Renal cortex interstitium (tissue), 11 donors: ENCODE results near the gene HCFC1R1. TPM values are rescaled to one million over a fixed set of nuclear protein-coding genes. Genes with fewer than 3 reads are reported as not detected.

Experiments
- DNase-seq, 11 donors: peaks; one replicate each; pipeline ENCODE4 v3.0.0-alpha.2; 2013; ENCODE audit warnings: low read depth in 9 of 11, low spot score in 4 of 11; ENCODE audit errors: extremely low read depth in 1 of 11
- polyA plus RNA-seq, 3 donors: library from polyadenylated mRNA; unstranded; fragments of 120-200 nt; gene quantifications; one replicate each; pipeline ENCODE4 v1.2.1, GENCODE V29; 2013; ENCODE audit not compliant: insufficient read length in 3 of 3

The HCFC1R1 gene
- polyA plus RNA-seq, 3 donors, result 59.0 to 77.2 (median 64.2) TPM

DNA sequence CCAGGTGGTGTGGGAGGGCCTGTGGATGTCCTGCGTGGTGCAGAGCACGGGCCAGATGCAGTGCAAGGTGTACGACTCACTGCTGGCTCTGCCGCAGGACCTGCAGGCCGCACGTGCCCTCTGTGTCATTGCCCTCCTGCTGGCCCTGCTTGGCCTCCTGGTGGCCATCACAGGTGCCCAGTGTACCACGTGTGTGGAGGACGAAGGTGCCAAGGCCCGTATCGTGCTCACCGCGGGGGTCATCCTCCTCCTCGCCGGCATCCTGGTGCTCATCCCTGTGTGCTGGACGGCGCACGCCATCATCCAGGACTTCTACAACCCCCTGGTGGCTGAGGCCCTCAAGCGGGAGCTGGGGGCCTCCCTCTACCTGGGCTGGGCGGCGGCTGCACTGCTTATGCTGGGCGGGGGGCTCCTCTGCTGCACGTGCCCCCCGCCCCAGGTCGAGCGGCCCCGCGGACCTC is 10.2 kb downstream of the HCFC1R1 start:
- no peak for DNase-seq

DNA sequence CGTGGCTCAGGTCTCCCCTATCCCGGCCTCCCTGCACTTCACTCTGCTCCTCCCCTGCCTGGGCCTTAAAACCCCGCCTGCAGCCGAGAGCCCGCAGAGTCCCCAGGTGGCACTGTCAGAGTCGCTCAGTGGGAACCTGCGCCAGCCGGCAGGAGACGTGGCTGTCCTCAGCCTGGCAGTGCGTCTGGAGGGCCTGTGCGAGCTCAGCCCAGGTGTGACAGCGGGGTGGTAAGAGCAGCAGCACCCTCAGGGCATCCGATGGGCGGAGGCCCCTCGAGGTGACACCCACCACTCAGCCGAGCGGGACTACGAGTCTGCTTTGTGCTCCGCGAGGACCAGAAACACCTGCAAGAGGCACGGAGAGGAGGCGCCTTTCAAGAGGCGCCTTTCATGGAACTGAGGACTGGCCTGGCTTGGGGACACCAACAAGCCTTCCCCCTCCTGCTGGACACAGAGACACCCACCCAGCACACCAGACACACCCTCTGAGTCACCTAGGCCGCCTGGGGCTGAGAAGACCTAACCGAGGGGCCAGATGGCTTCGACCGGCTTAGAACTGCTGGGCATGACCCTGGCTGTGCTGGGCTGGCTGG is 10.8 kb downstream of the HCFC1R1 start, which contains the start of gene CLDN9:
TSS of gene CLDN9 (plus strand) at position 96 of the 593 bp plus-strand sequence. CDS start at position 536, 440 bp downstream.
- no peak for DNase-seq

DNA sequence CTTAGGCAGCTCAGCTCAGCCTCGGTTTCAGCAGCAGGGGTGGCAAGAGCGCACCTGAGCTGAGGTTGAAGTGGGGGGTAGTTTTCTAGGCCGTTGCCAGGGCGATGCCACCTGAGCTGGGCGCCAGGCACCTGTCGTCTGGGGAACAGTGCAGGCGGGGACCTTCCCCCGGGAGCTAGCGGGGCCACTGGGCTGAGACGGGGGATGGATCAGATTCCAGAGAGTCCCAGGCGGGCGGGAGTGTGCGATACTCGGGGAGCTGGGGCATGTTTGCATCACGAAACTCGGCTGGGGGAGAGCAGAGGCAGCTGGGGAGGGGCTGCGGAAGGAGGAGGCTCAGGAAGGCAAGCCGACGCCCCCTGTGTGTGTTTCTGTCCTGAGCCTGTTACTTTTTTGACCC is 11.5 kb downstream of the HCFC1R1 start:
- peak in 2 of 11 donors; percentile 58 to 66 for DNase-seq

DNA sequence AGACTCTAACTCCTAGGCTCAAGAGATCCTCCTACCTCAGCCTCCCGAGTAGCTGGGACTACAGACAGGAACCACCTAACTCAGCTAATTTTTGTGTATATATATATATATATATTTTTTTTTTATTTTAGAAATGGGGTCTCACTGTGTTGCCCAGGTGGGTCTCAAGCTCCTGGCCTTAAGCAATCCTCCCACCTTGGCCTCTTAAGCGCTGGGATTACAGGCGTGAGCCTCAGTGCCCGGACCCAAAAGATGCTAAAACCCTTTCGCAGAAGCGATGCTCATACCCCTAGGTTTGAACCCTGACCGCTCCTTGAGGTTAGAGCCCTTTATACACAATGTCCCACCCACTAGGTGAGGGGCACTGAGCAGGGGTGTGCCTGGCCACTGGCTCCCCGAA is 13.2 kb downstream of the HCFC1R1 start:
- no peak for DNase-seq

DNA sequence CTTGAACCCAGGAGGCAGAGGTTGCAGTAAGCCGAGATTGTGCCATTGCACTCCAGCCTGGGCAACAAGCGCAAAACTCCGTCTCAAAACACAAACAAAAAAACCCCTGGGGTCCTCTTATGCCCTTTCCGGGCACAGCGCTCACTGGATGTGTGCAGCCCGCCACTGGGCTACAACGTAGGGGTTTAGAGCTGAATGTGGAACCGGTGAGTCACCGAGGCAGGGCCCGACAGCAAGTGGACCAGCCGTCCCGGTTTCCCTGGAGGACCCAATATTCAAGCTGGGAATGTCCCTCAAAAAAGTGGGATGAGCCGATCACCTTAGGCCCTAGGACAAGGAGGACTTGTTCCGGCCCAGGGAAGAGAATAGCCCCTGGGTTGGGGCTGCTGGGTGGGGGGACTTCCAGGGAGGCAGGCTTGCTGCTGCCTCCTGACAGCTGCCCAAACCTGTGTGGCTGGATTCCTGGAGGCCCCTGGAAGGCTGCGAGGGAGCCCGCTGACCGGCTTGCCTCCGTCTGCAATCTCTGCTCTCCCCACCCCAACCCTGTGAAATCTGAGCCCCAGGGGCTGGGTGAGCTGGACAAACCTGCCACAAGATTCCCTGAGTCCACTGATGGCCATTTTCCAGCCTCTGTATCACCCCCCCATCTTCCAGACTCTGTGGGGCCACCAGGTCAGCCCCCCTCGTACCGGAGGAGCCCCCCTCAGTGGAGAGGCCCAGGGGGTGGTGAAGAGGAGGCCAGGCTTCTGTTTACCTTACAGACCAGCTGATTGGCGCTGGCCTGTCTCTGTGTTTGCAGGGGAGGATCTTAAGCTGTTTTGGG is 14.0 kb downstream of the HCFC1R1 start:
- peak in 4 of 11 donors; percentile 63 to 75 (median 68) for DNase-seq

DNA sequence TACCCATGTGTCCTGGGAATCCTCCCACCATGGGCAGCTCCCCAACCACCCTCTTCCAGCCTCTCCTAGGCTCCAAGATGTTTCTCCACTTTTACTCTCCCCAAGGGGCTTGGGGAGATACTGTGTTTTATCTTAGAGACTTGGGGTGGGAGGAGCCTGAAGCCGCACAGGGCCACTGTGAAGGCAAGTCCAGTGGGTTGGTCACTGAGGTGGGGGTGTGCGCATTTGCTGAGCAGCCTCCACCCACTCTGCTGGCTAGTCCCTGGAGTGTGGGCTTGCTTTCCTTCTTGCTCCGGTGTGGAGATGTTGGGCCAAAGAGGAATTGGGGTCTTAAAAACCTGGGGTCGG is 15.1 kb downstream of the HCFC1R1 start:
- DNase-seq, result no peak

DNA sequence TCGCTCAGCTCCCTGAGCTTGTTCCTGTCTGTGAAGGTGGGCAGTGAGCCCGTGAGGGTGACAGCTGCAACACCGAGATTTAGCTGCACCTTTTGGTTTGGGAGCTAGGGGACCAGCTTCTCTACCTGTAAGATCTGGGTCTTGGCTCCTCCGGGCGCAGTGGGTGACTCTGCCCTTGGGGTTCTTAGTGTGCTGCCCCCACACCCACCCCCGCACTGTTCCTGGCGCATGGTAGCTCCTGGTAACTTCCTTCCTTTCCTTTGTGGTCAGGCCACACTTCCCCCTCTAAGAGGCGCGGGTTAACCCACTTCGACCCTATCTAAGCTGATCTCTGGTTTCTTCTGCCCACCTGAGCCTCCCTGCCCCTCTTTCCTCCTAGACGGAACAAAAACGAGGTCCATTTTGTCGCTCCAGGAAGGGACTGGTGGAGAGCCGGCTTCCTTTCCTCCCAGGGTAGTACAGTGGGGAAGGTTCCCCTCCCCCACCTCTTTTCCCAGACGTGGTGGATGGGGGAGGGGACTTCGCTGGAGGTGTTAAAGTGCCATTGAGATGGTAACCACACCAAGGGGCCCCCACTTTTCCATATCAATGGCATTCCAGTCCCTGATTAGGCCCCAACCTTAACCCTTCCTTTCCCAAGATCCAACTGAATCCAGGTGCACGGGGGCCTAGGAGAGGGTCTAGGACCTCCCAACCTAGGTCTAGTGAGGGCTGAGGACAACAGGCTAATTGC is 15.6 kb downstream of the HCFC1R1 start:
- DNase-seq, result no peak

DNA sequence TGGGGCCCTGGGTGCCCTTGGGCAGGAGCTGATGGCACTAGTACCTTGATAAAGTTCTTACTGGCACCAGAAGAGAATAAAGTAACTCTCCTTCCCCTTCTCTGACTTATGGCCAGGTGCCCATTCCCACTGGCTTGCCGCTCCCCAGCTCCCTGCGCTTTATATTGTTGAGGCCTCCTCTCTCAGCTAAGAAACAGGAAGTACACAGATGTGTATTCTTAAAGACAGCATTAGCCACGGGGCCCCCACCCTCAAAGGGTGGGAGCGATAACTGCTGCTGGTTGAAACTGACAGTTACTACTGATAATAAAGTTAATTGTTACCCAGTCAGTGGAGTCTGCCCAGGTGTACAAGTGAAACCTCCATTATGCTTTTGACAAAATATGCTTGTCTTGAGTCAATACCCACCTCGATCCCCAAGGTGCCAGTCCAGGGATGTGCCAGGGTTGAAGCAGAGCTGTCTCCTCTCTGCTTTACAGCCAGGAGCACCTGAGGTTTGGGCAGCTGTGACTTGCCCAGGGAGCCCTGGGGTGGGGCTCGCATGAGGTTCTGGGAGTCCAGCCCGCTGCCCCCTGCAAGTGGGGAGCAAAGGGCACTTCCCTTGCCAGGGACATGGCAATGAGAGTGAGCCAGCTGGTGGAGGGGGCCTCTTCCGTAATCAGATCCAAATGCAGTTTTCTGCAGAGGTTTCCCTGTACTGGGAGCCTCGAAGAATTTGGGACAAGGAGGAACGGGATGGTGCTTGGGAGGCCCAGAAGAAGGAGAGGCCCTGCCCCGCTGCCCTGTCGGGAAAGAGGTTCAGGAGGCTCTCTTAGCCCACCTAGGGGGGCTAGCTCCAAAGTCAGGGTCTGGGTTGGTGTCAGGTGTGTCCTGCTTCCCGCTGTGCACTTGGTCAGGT is 16.4 kb downstream of the HCFC1R1 start:
- DNase-seq, result no peak

DNA sequence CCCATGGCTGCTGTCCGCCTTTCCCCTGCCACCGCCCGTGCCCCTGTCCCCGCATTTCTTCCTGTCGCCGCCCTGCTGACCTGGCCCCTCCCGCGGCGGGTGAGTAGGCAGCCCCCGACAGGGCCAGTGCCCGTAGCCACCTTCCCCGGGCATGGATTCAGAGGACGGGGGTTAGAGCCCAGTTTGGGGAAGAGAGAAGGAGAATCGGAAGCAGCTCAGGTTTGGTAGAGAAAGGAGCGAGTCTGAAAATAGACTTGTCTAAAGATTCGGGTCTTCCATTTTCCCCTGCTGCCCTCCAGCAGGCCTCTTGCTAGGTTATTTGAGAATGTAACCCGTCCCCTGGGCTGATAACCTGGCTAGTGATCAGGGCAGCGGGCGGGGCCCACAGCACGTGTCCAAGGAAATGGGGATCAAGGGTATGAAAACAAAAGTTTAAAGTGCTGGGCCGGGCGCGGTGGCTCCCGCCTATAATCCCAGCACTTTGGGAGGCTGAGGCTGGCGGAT is 18.9 kb downstream of the HCFC1R1 start:
- no peak for DNase-seq

DNA sequence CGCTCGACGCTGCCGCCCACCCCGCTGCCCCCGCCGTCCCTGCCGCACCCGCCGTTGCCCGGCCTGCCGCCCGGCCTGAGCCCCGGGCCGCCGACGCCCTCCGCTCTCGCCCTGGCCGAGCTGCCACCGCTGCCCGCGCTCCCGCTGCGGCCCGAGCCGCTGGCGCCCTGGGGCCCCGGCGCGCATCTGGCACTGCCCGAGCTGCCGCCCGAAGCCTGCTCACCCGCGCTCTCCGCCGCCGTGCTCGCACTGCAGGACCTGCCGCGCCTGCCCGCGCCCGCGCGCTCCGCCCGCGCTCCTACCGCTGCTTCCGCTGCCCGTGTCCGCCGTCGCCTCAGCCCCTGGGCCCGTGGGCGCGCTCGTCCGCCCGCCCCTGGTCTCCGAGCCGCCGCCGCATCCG is 19.4 kb downstream of the HCFC1R1 start:
- no peak for DNase-seq

DNA sequence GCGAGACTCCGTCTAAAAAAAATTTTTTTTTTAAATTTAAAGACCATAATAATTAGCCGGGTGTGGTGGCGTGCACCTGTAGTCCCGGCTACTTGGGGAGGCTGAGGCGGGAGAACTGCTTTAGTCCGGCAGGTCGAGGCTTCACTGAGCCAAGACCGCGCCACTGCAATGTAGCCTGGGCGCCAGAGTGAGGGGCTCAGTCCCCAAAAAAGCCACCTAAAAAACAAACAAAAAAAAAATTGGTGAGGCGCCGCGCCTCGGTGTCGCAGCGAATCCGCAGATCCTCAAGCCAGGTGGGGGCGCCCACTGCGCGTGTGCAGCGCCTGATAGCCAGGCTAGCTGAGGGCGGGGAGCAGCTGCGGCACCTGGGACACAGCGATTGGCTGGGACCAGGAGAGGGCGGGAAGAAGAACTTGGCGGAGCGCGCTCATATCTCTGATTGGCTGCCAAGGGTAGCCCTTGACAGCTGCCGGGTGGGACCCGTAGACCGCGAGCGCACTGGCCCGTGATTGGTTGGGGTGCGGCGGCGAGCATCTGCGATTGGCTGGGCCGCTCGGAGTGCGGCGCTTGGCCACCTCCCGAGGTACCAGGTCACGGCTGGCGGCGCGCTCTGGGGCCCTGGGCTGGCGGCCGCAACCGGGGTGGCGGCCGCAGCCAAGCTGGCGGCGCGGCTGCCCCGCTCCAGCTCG is 20.0 kb downstream of the HCFC1R1 start:
- DNase-seq, result peak in 10 of 11 donors; percentile 91 to 96 (median 94)

DNA sequence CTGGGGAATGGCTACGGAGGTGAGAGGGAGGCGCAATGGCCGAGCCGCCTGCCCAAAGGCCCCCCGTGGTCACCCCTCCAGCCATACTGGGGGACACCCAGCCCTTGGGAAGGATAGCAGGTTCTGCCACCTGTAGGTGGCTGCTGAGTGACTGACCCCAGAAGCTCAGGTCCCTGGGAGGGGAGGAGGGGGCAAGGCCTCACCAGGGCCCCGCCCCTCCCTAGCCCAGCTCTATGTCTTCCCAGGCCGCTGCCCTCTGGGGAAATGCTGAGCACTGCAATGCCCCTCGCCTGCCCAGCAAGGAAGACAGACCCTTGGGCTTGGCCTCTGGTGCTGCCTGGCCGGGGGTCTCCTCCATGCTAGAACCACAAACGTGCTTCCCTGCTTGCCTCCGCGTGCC is 22.4 kb downstream of the HCFC1R1 start:
- no peak for DNase-seq

DNA sequence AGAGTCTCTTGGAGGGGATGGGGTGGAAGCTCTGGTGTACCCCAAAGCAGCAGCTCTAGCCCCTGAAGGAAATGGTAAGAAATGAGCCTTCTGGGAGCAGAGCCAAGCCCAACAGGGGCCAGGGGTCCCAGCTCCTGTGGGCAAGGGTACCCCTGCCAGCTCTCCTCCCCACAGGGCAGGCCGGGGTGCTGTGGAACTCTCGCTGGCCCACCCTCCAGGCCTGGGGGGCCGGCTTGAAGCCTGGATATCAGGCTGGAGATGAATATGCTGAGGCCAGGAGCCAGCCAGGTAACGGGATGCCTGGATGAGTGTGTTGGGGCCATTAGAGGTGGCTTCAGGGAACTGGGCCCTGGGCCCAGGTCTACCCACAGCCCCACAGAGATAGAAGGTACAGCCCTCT is 23.2 kb downstream of the HCFC1R1 start:
- no peak for DNase-seq

DNA sequence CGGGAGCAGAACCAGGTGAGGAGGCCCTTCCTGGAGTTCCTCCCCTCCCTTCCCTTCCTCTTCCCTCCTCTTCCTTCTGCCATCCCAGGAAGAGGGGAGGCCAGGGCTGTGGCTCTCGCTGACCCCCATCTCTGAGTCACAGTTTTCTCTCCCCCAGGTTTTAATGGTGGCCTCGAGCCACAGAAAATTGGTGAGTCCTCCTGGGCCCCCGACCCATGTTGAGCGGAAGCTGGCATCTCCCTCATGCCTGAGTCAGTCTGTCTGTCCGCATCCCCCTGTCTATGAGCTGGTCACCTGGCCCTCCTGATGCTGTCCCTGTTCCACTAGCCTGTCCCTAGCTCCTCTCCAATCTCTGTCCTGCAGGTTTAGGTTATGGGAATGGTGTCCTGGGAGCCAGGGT is 23.8 kb downstream of the HCFC1R1 start:
- no peak for DNase-seq

DNA sequence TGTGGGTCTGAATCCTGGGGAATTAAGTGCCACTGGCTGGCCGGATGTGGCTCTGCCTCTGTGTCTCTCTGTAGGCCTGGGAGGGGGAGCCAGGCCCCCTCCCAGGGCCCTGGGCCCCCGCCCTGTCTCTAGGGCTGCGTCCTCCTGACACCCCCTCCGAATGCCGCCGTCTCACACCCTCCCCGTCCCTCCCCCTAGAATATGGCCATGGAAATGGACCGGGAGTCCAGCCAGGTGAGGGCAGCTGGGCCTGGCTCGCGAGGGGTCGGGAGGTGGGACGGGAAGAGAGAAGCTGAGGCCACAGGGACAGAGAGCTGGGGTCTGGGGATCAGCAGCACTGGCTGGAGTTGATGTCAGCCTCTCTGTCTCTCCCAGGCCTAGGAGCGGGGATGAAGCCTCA is 27.4 kb downstream of the HCFC1R1 start:
- no peak for DNase-seq

DNA sequence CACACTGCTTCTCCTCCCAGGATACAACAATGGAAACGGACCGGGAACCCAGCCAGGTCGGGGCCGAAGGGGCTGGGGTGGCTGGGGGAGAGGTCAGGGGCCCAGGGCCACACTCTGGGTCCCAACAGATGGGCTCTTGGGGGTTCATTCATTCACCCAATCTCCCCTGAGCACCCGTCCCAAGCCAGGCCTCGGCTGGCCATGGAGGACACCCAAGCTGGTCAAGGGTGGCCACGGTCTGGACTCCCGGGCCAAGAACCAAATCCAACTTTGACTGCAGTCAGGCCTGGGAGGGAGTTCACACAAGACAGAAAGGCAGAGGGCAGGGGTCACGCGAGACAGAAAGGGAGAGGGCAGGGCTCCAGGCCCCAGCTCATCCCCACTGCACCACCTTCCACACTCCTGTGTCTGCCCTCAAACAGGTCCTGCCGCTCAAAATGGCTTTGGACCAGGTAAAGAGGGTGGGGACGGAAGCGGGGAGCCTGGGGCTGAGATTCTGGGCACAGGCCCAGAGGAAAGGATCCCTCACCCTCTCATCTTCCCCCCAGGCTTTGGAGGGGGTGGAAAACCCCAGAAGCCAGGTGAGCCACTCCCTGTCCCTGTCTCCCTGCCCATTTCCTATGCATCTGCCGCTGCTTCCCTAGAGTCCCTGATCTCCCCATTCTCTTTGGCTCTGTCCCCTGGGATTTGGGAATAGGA is 31.2 kb downstream of the HCFC1R1 start:
- DNase-seq, result no peak

DNA sequence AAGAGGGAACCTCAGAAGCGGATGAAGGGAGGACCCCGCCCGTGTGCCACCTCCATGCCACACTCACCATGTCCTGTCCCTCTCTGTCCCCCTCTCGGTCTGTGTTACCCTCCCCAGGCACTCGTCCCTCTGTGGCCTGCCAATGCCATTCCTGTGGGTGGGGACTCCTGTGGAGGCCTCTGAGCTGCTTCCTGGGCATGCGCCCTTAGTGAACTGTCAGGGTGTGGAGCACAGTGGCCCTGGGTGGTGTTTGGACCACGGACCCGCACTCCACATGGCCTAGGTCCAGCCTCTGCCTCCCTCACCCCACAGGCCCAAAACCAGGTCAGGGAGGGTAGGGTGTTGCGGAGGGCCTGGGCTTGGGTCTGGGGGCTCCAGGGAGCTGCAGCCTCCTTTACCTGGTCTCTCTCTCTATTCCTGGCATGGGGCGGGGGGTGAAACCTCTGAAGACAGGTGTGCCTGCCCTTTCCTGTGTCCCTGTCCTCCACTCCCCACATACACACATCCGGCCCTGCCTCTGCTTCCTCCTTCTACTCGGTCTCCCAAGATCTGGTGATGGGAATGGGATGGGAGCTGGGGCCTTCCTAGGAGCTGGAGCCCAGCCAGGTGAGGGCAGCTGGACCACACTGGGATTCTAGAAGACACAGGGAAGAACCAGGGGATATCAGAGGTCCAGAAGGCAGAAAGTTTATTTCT is 32.0 kb downstream of the HCFC1R1 start:
- no peak for DNase-seq
